ENCODE results near the gene CD180.

GRCh38 chr5:67189079-67189354 is 7.6 kb downstream of the CD180 start:
- TF ChIP-seq CTCF (IDR thresholded peaks at IDR 0.05) (no peak), POLR2A (IDR thresholded peaks at IDR 0.05) (no peak)

All from heart left ventricle (tissue), 13 donors.